HG03108 (cell line): ENCODE measurements around the gene ARPP21.

Experiments
- ATAC-seq: cut with Tn5 transposase; IDR thresholded peaks from one replicate; pipeline ENCODE4 v1.9.1; 2021; ENCODE audit warnings: moderate library complexity; ENCODE audit not compliant: unreplicated experiment

ARPP21 gene

GRCh38 chr3:35727179-35727578 is 87.9 kb downstream of the ARPP21 start:
- ATAC-seq = no peak

- no peak for ATAC-seq
Measured at GRCh38 chr3:35733341-35733740, 94.0 kb downstream of the ARPP21 start.

- no peak for ATAC-seq
Measured at GRCh38 chr3:35733864-35734263, 94.5 kb downstream of the ARPP21 start.

- ATAC-seq = no peak
Measured at GRCh38 chr3:35737080-35737479, 97.8 kb downstream of the ARPP21 start.

- no peak for ATAC-seq
Measured at GRCh38 chr3:35737527-35737926, 98.2 kb downstream of the ARPP21 start.

GRCh38 chr3:35737934-35738706 is 98.8 kb downstream of the ARPP21 start:
- ATAC-seq = no peak

- no peak for ATAC-seq
Measured at GRCh38 chr3:35739181-35739809, 100.0 kb downstream of the ARPP21 start.

- no peak for ATAC-seq
Measured at GRCh38 chr3:35739964-35740527, 100.7 kb downstream of the ARPP21 start.

GRCh38 chr3:35743218-35743617 is 103.9 kb downstream of the ARPP21 start:
- no peak for ATAC-seq

GRCh38 chr3:35744419-35744818 is 105.1 kb downstream of the ARPP21 start:
- no peak for ATAC-seq

GRCh38 chr3:35745351-35745750 is 106.0 kb downstream of the ARPP21 start:
- no peak for ATAC-seq

- ATAC-seq = no peak
Measured at GRCh38 chr3:35745802-35746484, 106.6 kb downstream of the ARPP21 start.

GRCh38 chr3:35746492-35746891 is 107.2 kb downstream of the ARPP21 start:
- no peak for ATAC-seq

GRCh38 chr3:35748144-35748543 is 108.8 kb downstream of the ARPP21 start:
- no peak for ATAC-seq

GRCh38 chr3:35751207-35751606 is 111.9 kb downstream of the ARPP21 start:
- no peak for ATAC-seq

- no peak for ATAC-seq
Measured at GRCh38 chr3:35757991-35758757, 118.8 kb downstream of the ARPP21 start.

GRCh38 chr3:35760146-35760545 is 120.8 kb downstream of the ARPP21 start:
- no peak for ATAC-seq

- no peak for ATAC-seq
Measured at GRCh38 chr3:35761311-35761710, 122.0 kb downstream of the ARPP21 start.

GRCh38 chr3:35772381-35773015 is 133.2 kb downstream of the ARPP21 start:
- no peak for ATAC-seq

GRCh38 chr3:35773417-35773816 is 134.1 kb downstream of the ARPP21 start:
- no peak for ATAC-seq
